Measurements from ENCODE around the gene SNX14.
"Not testable (repeated sequence)": the region's sequence is repeated elsewhere in the genome, so short reads cannot be mapped to it uniquely, and the experiment has no call there.

Gene SNX14

GRCh38 chr6:85581572-85581971 is 12.1 kb downstream of the SNX14 start:
- no peak for DNase-seq

GRCh38 chr6:85580878-85581267 is 12.8 kb downstream of the SNX14 start:
- no peak for DNase-seq

GRCh38 chr6:85580118-85580877 is 13.4 kb downstream of the SNX14 start:
- no peak for DNase-seq

GRCh38 chr6:85579581-85579980 is 14.1 kb downstream of the SNX14 start:
- DNase-seq: no peak

- no peak for DNase-seq
Observed at GRCh38 chr6:85576476-85576875, 17.2 kb downstream of the SNX14 start.

- DNase-seq: no peak
Observed at GRCh38 chr6:85574932-85575598, 18.6 kb downstream of the SNX14 start.

- DNase-seq: no peak
Observed at GRCh38 chr6:85569323-85569722, 24.3 kb downstream of the SNX14 start.

- no peak for DNase-seq
Observed at GRCh38 chr6:85568411-85568810, 25.2 kb downstream of the SNX14 start.

GRCh38 chr6:85565736-85566135 is 27.9 kb downstream of the SNX14 start:
- DNase-seq: no peak

- not testable (repeated sequence) for DNase-seq
Observed at GRCh38 chr6:85564223-85564622, 29.4 kb downstream of the SNX14 start.

- DNase-seq: no peak
Observed at GRCh38 chr6:85561750-85562357, 31.8 kb downstream of the SNX14 start.

GRCh38 chr6:85556992-85557668 is 36.5 kb downstream of the SNX14 start:
- DNase-seq: no peak

GRCh38 chr6:85552652-85553051 is 41.0 kb downstream of the SNX14 start:
- DNase-seq: no peak

- no peak for DNase-seq
Observed at GRCh38 chr6:85551264-85551663, 42.4 kb downstream of the SNX14 start.

- DNase-seq: no peak
Observed at GRCh38 chr6:85547719-85548118, 45.9 kb downstream of the SNX14 start.

- DNase-seq: no peak
Observed at GRCh38 chr6:85544776-85545175, 48.9 kb downstream of the SNX14 start.

- no peak for DNase-seq
Observed at GRCh38 chr6:85537055-85537494, 56.6 kb downstream of the SNX14 start.

- not testable (repeated sequence) for DNase-seq
Observed at GRCh38 chr6:85524281-85524680, 69.4 kb downstream of the SNX14 start.

- no peak for DNase-seq
Observed at GRCh38 chr6:85516168-85516567, 77.5 kb downstream of the SNX14 start.

- DNase-seq: no peak
Observed at GRCh38 chr6:85506441-85507093, 87.1 kb downstream of the SNX14 start.

- DNase-seq: peak; percentile 29
Observed at GRCh38 chr6:85498596-85499258, 94.9 kb downstream of the SNX14 start.

- no peak for DNase-seq
Observed at GRCh38 chr6:85496856-85497255, 96.8 kb downstream of the SNX14 start.

Measured in DMS153 (cell line).